GM21576 (cell line): Measurements from ENCODE around the gene COL28A1.

Source experiments
- ATAC-seq: cut with Tn5 transposase; IDR thresholded peaks from one replicate; pipeline ENCODE4 v1.9.1; 2021; ENCODE audit warnings: mild to moderate bottlenecking, moderate library complexity; ENCODE audit not compliant: unreplicated experiment

COL28A1 gene

DNA sequence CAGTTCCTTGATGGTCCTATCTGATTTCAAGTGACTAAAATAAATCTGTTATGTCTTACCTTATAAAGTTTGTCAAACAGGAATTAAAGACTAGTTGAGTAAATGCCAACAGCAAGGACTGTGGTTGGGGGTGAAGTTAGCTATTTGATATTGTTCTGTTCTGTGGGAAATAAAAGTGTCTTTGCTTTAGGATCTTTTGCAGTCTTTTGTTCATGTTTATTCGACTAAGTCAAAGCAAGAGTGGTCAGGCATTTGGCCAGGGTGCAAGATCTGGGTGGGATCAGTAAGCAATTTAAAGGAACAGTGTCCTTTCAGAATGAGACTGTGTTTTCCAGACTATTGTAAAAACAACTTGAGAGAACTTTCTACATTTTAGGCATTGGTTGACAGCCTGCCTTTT lies at the start of gene COL28A1:
TSS of gene COL28A1 (minus strand) at position 183 of the 400 bp plus-strand sequence. CDS start 2,998 bp downstream, outside the sequence.
- ATAC-seq, result no peak

DNA sequence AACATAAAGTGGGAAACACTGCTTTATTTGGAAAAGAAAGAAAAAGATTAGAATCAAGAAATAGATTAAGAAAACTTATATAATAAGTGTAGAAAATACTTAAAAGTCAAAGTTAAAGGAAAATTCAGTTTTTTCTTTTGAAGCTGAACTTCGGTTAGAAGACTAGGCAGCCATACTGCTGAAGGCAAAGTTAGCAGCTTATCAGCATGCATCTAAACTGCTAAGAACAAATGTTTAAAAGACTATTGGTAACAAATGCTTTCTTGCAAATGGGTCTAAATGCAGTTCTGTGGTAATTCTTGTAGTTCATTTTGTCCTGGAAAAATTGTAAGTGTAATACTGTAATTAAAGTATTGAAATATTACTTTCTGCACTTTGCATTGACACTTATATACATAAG lies 49.0 kb upstream of the COL28A1 start:
- ATAC-seq, result no peak

DNA sequence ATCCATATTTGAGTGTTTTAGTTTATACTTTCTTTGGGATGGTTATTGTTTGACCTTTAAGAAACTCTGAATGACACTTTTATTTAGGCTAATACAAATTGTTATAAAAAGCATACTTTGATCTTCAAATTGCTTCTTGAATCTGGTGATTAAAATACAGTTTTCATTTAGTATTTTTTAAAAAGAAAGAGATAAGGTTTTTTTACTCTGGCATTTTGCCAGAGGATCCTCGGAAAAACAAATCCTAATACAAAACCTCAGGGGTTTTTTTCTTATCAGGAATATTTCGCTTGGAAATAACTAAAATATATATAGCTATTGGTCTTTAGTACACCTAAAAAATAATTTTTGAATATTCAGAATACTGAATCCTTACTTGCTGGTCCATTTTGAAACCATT lies 48.1 kb upstream of the COL28A1 start:
- ATAC-seq, result no peak

DNA sequence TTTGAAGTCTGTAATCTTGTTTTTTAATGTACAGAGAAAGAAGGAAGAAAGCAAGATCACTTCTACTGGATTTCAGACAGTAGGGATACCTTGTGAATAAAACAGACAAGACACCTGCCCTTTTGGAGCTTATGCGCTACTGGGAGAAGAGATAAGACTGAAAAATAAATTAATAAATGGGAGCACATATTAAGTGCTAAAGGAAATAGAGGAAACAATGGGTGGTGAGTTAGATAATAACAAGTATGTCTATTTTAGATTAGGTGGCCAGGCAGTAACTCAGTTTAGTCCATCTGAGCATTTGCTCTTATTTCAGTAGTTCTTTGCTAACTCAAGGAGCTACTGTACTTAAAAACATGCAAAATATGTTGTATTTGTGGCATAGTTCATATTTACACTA lies 46.9 kb upstream of the COL28A1 start:
- no peak for ATAC-seq

DNA sequence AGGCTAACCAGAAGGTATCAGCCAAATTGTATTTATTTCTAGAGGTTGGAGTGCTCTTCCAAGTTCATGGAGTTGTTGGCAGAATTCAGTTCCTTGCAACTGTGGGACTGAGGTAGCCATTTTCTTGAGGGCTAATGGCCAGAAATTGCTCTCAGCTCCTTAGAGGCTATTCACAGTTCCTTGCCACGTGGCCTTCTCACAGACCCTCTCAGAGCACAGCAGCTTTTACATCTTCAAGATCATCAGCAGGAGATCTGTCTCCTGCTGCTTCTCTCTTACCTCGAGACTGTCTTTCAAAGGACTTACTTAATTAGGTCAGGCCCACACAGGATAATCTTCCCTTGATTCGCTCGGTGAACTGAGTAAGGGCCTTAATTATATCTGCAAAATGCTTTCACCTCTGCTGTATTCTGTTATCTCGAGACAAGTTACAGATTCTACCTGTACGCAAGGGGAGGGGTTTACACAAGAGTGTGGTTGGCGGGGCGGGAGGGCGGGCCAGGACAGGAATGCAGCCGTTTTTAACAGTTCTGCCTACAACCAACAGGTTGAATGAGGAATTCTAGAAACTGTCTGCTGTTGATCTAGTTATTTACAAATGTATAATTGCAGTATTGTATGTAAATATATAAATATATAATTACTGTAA lies 46.0 kb upstream of the COL28A1 start:
- no peak for ATAC-seq

DNA sequence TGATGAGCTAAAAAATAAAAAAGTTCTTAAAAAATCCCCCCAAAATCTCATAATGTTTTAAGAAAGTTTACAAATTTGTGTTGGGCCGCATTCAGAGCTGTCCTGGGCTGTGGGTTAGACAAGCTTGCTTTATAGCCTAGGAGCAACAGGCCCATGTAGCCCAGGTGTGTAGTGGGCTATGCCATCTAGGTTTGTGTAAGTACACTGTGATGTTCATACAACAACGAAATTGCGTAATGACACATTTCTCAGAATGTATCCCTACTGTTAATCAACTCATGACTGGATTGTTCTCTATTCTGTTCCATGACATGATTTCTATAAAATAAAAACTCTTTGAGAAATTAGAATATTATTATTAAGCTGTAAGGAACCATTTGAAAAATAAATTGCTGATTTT lies 44.0 kb upstream of the COL28A1 start:
- no peak for ATAC-seq

DNA sequence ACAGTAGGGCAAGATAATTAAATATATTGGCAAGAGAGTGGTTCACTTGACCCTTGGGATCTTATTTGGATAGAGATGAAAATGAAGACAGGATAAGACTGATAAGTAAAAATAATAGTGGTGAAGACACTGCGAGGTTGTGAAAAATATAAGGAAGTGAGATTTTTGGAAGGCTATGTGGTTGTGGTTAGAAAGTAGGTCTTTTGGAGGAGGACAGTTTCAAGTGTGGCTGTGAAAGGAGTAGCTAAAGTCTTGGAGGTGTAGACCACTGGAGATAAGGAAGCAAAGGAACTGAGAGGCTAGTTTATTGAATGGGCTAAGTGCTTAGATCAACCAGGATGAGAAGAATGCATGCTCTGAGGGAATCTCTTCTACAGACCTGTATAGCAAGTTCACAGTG lies 42.2 kb upstream of the COL28A1 start:
- ATAC-seq, result no peak

DNA sequence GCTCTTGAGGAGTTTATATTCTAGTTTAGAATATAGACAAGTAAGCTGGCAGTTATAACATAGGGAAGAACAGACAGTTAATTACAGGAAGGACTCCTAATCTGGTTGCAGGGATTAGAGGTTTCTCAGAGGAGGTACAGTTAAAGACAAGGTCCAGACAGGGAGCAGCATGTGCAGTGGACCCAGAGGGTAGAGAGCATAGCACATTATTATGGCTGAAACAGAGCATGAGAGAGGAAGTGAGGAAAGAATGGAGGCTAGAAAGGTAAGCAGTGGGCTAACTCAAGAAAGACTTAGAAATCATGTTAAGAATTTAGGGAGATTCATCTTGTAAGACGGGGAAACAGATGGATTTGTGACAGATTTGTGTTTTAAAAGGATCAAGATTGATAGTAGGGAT lies 40.7 kb upstream of the COL28A1 start:
- ATAC-seq, result no peak

DNA sequence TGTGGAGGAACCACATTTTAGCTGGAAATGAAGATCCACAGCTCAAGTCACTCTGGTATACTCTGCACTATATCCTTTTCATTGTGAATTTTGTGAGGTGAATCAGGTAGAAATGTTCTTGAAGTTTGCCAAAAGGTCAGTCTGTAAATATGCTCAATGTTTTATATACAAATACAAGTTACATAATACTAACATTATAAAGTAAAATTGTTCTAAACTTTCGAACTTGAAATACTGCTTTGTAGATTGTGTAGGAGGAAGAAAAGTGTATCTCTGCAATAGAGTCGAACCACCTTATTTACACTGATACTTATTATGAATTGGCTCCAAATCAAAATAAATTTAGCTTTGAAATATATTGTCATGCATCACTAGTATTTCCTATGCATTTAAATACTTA lies 38.0 kb upstream of the COL28A1 start:
- ATAC-seq, result no peak

DNA sequence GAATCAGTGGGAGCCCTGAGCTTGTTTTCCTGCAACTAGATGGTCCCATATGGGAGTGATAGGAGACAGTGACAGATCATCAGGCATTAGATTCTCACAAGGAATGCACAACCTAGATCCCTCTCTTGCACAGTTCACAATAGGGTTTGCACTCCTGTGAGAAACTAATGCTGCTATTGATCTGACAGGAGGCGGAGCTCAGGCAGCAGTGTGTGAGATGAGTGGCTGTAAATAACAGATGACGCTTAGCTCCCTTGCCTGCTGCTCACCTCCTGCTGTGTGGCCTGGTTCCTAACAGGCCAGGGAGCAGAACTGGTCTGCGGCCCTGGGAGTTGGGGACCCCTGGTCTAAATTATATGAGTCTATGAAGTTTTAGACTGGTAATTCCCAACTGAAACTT lies 34.9 kb upstream of the COL28A1 start:
- ATAC-seq, result no peak

DNA sequence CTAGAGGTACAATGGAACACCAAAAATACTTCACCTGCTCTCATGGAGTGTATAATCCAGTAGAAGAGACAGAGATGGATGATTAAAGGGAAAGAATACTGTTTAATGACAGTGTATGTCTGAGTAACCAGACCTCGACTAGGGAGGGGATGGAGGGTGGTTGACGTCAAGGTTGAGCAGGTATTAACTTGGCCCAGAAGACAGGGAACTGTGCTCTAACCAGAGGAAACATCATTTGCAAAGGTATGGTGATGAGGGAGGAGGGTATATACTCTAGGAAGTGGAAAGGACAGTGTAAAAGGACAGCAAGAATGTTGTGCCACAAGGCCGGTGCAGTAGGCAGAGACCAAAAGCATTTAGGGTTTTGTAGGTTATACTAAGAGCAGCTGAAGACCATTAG lies 33.9 kb upstream of the COL28A1 start:
- ATAC-seq, result no peak

DNA sequence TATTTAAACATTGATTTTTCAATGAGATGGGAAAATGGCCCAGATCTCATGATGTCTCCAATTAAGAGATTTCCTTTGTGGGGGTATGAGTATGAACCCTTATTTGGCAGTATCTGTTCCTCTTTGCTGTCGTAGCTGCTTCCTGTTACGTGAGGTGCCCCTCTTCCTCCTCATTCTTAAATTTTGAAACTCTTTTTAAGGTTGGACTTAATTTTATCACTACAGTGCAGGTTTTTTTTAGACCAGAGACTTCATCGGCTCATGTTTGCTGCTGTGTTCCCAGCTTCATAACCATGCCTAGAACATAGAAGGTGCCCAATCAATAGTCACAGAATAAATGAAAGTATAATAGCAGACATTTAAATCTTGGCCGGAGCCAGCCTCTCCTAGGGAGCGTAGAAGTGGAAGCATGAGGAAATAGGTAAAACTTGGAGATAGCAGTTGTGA lies 33.4 kb upstream of the COL28A1 start:
- ATAC-seq, result peak; percentile 51

DNA sequence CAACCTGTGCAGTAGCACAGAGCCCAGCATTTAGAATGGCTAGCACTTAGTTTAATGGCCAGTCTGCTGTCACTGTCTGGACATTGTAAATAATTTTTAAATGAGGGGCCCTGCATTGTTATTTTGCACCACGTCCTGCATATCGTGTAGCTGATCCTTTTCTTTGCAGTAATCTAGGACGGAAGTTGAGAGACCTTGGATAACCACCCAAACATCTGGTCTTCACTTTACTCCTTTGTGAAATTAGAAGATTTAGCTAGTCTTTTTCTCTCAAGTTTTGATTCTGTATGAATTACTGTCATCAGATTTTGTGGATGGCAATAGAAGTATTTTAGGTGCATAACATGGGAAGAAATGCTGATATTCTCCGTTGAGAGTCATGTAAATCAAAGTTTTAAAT lies 32.9 kb upstream of the COL28A1 start:
- no peak for ATAC-seq

DNA sequence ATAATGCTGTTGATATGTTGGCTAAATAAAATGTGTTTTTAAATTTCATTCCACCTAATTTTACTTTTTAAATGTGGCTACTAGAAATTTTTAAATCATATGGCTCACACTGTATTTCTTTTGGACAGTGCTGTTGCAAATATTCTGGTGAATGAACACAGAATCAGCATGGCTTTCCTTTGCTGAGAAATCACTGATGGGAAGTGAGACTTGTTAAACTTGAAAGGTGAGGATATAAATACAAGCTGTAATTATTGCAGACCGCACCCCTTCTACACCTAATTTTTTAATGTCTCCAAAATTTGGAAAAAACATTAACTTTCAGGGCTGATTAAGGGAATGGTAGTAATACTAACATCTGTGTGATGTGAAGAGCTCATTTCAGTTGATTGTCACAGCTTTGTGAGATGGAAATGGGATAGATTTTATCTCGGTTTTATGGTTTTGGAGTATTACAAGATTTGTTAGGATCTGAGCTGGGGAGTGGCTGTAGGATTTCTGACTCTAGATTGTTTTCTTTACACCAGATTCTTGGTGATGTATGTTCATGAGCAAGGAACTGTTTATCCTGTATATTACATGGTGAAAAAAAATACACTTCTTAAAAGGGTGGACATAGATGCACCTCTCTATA lies 32.3 kb upstream of the COL28A1 start:
- no peak for ATAC-seq

DNA sequence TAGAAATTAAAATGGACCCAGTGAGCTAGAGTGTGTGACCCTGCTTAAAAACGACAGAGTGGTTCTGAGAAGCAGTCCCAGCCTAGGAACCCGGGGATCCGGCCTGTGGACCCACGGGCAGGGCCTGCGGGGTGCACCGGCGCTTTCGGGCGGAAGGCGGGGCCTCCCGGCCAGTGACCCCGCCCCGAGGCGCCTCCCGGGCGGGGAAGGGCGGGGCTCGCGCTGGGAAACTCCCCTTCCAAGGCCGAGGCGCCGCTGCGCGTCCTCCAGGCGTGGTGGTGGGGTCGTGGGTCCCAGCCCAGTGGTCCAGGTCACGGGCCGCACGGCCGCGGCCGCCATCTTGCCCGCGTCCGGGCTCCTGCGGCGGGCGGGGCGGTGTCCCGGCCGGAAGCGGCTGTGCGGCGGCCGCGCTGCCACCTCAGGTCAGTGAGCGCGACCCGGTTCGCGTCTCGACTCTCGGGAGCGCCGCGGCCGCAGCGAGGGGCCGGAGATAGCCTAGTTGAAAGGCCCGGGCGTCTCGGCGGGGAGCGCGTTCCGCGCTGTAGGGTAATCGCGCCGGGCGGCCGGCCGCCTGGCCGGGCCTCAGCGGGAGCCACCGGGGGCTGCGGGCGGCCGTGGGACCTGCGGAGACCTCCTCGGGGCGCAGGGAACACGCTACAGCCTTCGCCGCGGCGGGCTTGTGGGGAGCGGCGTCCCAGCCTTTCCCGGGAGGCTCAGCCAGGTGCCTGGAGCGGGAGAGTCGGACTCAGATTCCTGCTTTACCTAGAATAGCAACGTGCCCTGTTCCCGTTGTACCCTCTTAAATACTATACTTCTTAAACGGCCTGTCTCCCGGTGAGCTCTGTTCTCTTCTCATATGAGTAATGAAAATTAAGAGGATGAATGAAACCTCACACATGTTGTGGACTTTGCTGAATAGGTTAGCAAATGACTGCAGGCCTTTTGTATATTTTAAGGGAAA lies 31.3 kb upstream of the COL28A1 start, which contains the start of gene MIOS:
TSS of gene MIOS (plus strand) at position 234 of the 961 bp plus-strand sequence. CDS start 5,592 bp downstream, outside the sequence.
- ATAC-seq, result peak; percentile 65

DNA sequence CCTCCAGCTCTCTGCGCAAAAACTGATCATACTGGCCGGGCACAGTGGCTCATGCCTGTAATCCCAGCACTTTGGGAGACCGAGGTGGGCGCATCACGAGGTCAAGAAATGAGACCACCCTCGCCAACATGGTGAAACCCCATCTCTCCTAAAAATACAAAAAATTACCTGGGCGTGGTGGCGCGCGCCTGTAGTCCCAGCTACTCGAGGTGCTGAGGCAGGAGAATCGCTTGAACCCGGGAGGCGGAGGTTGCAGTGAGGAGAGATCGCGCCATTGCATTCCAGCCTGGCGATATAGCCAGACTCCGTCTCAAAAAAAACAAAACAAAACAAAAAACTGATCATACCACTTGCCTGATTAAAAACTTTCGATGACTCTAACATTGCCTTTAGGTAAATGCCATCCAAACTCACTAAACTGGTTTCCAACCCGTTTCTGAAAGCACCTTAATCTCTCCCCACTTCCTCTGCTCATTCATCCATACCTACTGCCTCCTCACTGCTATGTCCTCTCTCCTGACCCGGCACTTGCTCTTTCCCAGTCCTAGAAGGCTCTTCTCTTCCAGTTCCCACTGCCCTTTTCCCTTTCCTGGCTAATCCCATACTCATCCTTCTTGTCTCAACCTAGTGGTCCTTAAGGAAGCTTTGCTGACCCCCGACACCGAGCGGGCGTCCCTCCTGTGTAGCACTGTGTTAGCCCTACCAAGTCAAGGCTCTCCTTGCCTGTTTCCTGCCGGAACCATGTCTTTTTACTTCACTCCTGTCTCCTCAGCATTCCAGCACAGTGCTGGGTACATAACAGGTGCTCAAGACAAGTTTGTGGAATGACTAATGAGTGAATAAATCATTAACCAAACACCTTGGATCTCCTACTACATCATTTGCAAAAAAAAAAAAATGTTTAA lies 30.3 kb upstream of the COL28A1 start:
- ATAC-seq, result peak; percentile 7

DNA sequence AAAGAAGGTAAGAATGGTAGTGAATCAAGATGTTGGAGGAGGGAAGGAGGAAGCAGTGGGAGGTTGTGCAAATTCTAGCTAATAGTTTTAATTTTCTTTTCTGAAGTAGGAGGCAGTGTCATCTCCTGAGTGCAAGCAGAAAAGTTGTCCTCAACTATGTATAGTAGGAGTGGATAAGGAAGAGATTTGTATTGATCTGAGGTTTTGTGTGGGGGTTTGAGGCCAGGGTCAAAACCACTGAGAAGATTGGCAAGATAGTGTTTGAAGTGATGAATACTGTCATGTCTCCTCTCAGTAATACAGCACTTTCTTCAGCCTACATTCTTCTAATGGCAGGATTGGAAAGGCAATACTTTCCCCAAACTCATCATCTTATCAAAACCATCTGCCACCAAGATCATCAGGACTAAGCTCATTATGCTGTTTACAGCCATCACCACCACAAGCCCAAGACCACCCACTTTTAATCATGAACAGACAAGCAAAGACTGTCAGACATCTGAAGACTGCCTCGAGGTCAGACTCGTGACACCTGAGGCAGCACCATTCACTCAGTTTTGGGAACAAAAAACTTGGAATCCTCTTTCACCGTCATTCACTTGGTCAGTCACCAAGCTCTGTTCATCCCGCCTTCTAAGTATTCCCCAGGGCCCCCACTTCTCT lies 29.5 kb upstream of the COL28A1 start:
- ATAC-seq, result no peak

DNA sequence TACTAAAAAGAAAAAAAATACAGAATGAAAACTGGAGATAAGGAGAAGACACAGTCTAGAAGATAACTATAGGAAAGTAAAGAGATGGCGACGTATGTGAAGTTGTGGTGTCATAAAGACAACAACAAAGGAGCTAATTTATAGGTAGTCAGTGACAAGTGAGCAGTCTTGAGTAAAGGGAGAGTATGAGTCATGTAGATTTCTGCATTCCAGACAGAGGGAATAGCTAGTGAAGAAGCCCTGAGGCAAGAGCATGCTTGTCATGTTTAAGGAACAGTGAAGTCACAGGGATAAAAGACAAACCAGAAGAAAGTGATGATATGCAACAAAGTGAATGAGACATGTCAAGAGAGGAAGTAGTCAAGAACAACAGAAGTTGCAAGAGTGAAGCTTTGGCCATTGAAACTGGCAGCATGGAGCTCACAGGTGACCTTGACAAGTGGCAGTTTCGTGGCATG lies 28.7 kb upstream of the COL28A1 start:
- ATAC-seq, result no peak

DNA sequence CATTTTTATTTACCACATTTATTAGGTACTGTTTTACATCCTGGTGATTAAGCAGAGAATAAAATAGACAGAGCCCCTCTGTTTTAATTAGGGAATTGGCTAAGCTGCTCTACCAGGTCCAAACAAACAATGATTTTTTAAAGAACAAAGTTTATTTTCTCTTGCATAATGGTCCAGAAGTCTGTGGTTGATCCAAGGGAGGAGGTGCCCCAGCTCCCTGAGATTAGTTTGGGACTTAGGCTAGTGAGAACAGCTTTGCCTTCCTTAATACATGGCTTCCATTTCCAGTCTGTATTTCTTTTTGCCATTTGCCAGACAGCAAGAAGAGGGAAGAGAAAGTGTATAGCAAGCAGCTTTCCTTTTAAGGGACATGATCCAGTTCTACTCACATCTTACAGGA lies 28.1 kb upstream of the COL28A1 start:
- ATAC-seq, result no peak

DNA sequence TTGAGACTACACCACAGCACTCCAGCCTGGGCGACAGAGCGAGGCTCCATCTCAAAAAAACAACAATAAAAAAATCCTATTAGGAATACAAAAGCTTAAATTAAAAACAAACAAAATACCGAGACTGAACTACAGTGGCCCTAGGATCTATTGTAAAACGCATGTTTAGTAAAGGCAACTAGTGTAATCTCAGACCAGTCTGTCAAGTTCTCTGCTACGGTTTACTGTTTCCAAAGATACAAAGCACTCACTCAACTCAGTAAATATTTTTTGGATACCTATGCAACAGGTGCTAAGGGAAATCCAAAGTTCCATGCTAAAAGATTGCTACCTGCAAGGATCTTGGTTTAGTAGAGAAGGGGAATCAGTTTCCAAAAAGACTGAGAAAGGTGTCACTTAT lies 27.6 kb upstream of the COL28A1 start:
- no peak for ATAC-seq
